SK-N-MC (cell line): Measurements from ENCODE around the gene ANKRD33B.

ENCODE experiments used
- DNase-seq: peaks from one replicate; pipeline ENCODE4 v3.0.0-alpha.2; 2011; ENCODE audit warnings: low read depth, low spot score
- H3K27ac ChIP-seq: fragments of 200-600 bp; sonication (generic); 2 replicates; pipeline ENCODE4 v1.5.1; 2016; ENCODE audit warnings: mixed run types
- H3K36me3 ChIP-seq: fragments of 200-600 bp; sonication (generic); 2 replicates; pipeline ENCODE4 v1.6.1; 2017; ENCODE audit warnings: antibody characterized with exemption, low read length, mixed read lengths; ENCODE audit not compliant: insufficient read depth
- H3K4me3 ChIP-seq: fragments of 200-600 bp; sonication (generic); 2 replicates; pipeline ENCODE4 v1.5.1; 2016
- H3K9ac ChIP-seq: fragments of 200-600 bp; sonication (generic); 2 replicates; pipeline ENCODE4 v1.8.0; 2017; ENCODE audit warnings: mixed run types, mixed read lengths; ENCODE audit not compliant: insufficient read length
- H3K9me3 ChIP-seq: fragments of 200-600 bp; sonication (generic); 2 replicates; pipeline ENCODE4 v1.6.1; 2017; ENCODE audit warnings: low read depth, mild to moderate bottlenecking, antibody characterized with exemption, low read length, moderate library complexity, mixed read lengths
- EZH2 ChIP-seq: fragments of 200-600 bp; sonication (generic); IDR thresholded peaks from one replicate; pipeline ENCODE4 v1.6.1; 2017; ENCODE audit warnings: antibody characterized with exemption
- FOXP2 ChIP-seq: optimal IDR thresholded peaks from 2 replicates; pipeline ENCODE3; 2011; ENCODE audit warnings: mild to moderate bottlenecking, moderate library complexity; ENCODE audit not compliant: insufficient read depth; ENCODE audit errors: extremely low read length, control extremely low read depth
- POLR2AphosphoS5 ChIP-seq: IDR thresholded peaks from 2 replicates; pipeline ENCODE4 v1.6.1; 2012; ENCODE audit warnings: mild to moderate bottlenecking, low read depth, low read length, borderline replicate concordance

ANKRD33B gene

DNA sequence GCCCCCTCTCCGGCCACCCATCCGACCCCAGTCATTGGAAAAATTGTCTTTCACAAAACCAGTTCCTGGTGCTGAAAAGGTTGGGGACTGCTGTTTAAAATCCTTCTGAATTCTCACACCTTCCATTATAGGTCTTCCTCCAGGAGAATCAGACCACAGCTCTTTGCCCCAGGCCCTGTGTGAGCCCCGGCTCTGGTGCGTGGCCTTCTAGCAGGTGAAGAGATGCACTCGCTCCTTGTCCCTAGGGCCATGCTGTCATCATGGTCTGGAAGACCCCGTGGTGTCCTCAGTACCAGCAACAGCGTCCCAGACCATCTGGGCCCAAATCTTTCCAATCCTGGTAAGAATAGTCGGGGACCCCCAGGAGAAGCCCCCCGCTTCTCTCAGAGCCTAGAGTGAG lies 101.9 kb downstream of the ANKRD33B start:
- Histone ChIP-seq H3K9me3 (no peaks in the 10 kb centered on the region), H3K27ac (no peak overlapping the region), H3K4me3 (no peak overlapping the region), H3K36me3 (no peaks in the 10 kb centered on the region), H3K9ac (no peak overlapping the region)
- TF ChIP-seq POLR2AphosphoS5 = no peak
- no peak for TF ChIP-seq EZH2
- no peak for TF ChIP-seq FOXP2
- DNase-seq = no peak

DNA sequence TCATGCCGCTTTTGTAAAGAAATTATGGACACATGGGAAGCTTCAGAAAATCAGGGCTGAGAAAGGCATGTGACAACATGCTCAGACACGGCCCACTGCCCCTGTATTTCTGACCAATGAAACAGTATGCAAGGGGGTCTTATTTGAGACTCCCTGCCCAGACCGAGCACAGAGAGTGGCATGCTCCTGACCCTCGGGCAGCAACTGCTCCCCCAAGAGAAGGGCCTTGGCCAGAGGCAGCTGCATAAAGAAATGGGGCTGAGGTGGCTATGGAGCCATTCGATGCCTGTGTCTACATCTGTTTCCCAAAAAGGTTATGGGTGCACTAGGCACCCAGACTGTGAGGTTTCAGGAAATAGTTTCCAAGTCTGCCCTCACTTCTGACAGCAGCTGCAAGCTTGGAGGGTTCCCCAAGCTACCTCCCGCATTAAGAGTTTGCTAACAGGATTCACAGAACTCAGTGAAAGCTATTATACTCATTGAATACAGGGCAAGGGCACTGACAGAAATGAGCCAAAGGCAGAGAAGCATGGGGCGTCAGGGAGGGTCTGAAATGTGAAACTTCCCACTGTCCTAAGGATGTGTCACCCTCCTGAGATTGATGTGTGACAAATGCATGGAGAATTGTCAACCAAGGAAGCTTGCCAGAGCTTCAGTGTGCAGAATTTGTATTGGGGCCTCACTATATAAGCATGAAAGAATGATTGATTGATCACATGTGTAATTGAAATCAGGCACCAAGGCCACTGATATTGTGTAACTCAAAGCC lies 102.8 kb downstream of the ANKRD33B start:
- DNase-seq = no peak
- Histone ChIP-seq H3K9me3 (no peaks in the 10 kb centered on the region), H3K27ac (no peak overlapping the region), H3K4me3 (no peak overlapping the region), H3K9ac (no peak overlapping the region), H3K36me3 (no peaks in the 10 kb centered on the region)
- no peak for TF ChIP-seq EZH2
- no peak for TF ChIP-seq FOXP2
- no peak for TF ChIP-seq POLR2AphosphoS5

DNA sequence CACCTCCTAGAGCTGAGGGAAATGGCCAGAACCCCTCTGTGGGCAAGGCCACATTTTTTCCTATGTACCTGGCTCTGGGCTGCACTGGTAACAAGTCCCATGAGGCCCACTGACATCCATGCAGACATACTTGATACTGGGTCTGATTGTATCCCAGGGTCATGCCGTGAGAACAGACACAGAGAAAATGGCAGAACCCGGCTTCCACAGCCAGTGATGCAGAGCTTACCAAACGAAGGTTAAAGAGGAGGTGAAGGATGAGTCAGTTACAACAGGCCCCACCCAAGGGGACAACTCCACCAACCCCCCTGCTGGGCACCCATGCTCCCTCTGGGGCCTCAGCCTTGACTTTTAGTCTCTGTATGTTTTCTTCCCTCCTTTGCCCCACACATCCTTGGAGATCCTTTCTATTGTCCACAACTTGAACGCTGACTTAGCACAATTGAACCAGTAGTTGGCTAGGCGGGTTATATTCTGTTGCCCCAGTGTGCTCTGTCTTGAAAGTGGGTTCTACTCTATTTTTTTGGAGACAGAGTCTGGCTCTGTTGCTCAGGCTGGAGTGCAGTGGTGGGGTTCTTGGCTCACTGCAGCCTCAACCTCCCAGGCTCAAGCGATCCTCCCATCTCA lies 103.7 kb downstream of the ANKRD33B start:
- Histone ChIP-seq H3K36me3 (no peaks in the 10 kb centered on the region), H3K9ac (no peak overlapping the region), H3K9me3 (no peaks in the 10 kb centered on the region), H3K27ac (no peak overlapping the region), H3K4me3 (no peak overlapping the region)
- DNase-seq = no peak
- TF ChIP-seq POLR2AphosphoS5 (no peak), EZH2 (no peak), FOXP2 (no peak)

DNA sequence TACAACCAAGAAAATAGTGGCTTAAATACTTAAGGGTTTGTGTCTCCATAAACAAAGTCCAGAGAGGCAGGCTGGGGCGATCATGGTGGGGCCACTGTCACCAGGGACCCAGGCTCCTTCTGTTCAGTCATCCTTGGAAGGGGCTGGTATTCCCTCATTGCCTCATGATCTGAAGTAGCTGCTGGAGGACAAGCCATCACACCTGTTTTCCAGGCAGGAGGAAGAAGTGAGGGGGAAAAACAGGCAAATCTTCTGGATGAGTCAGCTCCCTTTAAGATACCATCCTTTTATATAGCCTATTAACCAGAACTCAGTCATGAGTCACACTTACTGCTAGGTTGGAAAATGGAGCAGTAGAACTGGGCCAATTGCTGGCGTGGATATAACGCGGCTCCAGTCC lies 104.8 kb downstream of the ANKRD33B start:
- H3K4me3 ChIP-seq = no peak overlapping the region
- H3K36me3 ChIP-seq = no peaks in the 10 kb centered on the region
- H3K9me3 ChIP-seq = no peaks in the 10 kb centered on the region
- TF ChIP-seq FOXP2 (no peak), EZH2 (no peak), POLR2AphosphoS5 (no peak)
- no peak overlapping the region for H3K9ac ChIP-seq
- H3K27ac ChIP-seq = no peak overlapping the region
- DNase-seq = no peak

DNA sequence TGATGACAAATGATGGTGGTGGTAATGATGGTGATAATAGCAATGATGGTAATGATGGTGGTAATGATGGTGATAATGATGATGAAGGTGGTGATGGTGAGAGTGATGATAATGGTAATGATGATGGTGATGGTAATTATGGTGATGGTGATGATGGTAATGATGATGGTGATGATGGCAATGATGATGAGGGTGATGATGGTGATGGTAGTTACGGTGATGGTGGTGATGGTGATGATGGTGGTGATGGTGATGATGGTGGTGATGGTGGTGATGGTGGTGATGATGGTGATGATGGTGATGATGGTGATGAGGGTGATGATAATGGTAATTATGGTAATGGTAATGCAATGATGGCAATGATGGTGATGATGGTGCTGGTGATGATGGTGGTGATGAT lies 106.1 kb downstream of the ANKRD33B start:
- no peak for DNase-seq

DNA sequence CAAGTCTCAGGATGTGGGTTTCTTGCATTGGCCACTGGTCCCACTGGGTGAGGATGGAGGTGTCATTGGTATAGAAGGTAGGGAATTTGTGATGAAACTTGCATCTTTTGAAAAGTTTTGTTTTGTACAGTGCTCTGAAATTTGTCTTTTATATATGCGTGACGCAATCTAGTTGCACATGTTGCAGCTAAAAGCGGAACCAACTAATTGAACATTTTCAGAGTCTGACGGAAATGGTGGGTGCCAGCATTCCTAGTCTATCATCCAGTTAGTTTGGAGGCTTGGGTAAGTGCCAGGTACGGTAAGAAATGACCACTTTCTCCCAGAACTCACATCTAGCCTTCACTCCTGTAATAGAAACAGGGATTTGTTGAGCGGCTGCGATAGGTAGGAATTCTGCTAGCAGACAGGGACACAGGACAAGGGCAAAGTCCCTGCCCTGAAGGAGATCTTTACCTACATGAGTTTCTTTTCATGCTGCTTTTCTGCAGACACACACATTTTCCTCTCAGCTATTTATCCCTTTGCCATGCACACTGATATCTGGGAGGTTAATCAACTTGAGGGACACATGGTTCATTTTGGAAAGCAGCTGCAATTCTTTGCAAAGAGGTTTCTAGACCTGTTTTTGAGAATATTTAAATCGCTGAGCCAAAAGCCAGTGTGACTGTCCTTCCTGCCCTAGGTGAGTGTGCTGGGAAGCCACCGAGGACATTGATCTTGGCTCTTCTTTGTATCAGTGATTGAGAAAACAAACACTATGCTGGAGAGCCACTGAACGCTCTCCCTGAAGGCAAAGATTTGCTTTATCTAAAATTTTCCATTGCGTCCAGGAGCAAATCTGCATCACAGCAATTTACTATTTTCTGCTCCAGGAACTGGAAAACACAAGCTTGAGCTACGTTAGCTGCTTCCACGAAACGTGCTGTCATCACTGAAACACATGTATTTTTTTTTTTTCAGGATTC lies 107.5 kb downstream of the ANKRD33B start:
- H3K4me3 ChIP-seq = peak overlapping the region; percentile 71
- H3K9me3 ChIP-seq = no peaks in the 10 kb centered on the region
- peak overlapping the region; percentile 80 for H3K27ac ChIP-seq
- peak overlapping the region; percentile 35 for H3K9ac ChIP-seq
- DNase-seq = peak; percentile 60
- no peaks in the 10 kb centered on the region for H3K36me3 ChIP-seq
- no peak for TF ChIP-seq EZH2
- peak; percentile 47 for TF ChIP-seq FOXP2
- TF ChIP-seq POLR2AphosphoS5 = no peak

More for the DNA sequence above, 106.1 kb downstream of the ANKRD33B start:
- no peak overlapping the region for H3K27ac ChIP-seq
- H3K9me3 ChIP-seq = no peaks in the 10 kb centered on the region
- H3K36me3 ChIP-seq = no peaks in the 10 kb centered on the region
- TF ChIP-seq EZH2 (no peak), POLR2AphosphoS5 (no peak), FOXP2 (no peak)
- H3K9ac ChIP-seq = no peak overlapping the region
- H3K4me3 ChIP-seq = no peak overlapping the region

DNA sequence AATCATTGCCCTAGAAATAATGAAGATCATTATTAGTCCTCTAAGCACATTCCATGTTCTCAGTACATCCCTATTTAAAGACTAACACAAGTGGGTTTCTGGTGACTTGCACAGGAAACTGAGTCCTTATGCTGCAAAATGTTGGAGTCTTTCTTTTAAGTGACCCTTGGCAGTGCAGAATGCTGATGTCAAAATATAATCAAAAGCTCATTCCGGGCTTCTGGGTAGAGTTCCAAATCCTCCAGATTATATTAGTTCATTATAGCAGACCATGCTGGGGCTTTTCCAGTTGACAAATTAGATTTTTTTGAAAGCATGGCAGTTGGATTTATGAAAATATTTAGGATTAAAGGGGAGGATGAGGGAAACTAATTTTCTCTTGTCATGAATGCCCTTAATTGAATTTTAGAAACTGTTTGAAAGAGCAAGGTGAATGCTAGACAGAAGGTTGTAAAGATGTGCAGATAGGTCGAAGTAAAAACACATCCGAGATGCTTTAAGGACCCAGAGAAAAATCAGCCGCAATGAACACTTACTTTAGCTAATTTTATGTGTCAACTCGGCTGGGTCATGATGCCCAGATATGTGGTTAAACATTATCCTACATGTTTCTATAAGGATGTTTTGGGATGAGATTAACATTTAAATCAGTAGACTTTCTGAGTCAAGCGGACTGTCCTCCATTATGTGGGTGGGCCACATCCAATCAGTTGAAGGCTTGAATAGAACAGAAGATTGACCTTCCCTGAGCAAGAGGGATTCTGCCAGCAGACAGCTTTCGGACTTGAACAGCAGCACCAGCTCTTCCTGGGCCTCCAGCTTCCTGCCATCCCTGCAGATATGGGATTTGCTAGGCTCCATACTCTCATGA lies 108.5 kb downstream of the ANKRD33B start:
- Histone ChIP-seq H3K9ac (no peak overlapping the region), H3K27ac (0 out of 2 replicates have a peak overlapping the region, but pooled peaks have one; percentile 80), H3K9me3 (no peaks in the 10 kb centered on the region), H3K4me3 (no peak overlapping the region), H3K36me3 (peaks cover 3% of the 10 kb centered on the region; the same call in 1 of the 2 replicates)
- TF ChIP-seq FOXP2 = no peak
- no peak for TF ChIP-seq EZH2
- TF ChIP-seq POLR2AphosphoS5 = no peak
- DNase-seq = no peak
